NCI-H1436 treated with DMSO at 0.1 percent for 48 hours (cell line): ENCODE measurements around the gene DAP.
"Not testable (repeated sequence)": the region's sequence is repeated elsewhere in the genome, so short reads cannot be mapped to it uniquely, and the experiment has no call there.

Experiments used
- DNase-seq: peaks from one replicate; lab custom pipeline; 2025; lab: John Stamatoyannopoulos, UW

DAP gene

DNA sequence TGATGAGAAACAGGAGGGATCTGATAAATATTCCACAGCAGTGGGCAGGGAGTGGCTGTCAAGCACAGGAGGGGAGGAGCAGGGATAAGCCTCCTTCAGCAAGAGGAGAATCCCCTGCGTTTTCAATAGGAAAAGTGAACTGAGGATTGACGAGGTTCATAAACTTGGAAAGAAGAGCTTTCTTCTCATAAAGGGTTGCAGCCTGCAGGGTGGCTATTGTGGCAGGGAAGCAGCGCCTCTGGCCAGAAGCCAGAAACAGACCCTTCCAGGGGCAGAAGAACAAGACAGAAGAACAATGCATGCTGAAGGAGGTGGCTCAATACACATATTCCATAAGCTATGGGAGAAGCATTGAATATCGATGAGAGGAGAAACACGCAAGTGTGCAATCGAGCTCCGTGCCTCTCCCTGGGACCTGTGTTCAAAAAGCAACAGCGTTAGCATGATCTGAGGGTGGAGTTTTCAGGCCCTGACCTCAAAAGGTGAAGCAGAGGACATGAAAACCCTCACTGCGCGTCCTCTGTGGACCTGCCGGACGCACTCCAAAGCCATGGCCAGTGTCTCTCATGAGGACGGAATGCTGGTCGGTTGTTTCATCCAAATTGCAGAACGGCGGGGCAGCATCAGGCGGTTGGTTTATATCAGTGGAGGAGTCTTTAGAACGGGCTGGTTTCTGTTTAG lies 129.6 kb downstream of the DAP start:
- DNase-seq, result no peak

DNA sequence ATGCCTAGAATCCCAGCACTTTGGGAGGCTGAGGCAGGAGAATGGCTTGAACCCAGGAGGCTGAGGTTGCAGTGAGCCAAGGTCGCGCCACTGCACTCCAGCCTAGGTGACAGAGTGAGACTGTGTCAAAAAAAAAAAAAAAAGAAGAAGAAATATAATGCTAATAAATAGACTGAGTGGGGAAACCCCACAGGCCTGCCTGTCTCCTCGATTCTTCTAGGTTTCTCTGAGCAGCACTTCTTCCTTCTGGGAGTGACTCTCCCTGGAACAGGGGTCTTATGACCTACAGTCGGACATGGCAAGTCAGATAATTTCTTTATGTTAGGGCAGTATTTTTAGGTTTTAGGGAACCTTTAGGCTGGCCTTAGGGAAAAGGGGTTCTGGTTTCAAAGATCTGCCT lies 130.3 kb downstream of the DAP start:
- DNase-seq, result not testable (repeated sequence)

DNA sequence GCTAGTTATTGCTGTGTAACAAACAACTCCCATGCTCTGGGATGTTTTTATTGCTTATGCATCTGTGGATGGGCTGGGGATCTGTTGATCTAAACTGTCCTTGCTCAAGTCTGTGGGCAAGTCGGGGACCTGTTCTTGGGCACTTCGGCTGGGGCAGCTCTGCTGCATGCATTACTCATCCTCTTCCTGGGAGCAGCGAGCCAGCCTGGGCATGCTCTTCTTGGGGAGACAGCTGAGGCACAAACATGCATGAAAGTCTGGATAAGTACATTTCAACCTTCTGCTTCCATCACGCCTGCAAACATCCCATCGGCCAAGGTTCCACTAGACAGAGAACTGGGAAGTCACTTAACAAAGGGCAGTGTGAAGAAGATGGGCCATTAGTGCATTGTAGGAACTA lies 130.9 kb downstream of the DAP start:
- DNase-seq, result no peak

DNA sequence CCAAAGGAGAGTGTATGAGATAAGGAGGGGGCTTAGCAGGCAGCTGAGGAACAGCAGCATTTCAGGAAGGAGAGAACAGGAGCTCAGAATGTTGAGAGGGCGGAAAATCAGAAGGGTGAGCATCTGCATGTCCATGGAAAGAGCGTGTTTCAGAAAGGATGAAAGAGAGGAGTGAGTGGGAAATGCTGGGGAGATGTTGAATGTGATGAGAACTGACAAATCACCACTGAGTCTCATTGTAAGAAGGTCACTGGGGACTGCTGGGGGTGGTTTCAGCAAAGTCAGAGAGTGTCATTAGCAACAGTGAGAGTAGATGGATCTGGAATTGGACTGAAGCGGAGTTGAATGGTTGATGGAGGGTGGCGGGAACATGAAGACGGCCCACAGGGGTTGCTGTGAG lies 131.4 kb downstream of the DAP start:
- DNase-seq, result no peak
